ENCODE data around the gene DPYD.

Gene DPYD

DNA sequence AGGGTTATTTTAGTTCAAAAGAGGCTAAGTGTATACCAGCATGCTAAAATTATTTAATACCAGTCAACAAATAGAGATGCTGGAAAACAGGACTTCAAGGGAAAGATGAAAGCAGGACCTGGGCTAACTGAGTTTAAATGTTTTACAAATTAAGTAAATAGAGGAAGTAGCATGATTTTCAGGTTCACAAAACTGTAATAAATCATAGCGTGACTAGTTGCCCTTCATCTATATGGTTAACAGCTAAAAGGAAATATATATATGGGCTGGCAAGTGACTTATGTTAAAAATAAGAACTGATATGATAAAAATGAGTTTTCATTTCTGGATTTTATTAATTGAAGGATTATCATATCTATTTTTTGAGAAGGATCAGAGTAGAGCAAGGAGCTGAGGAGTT is 25.6 kb downstream of the DPYD start:
- no peak overlapping the region for H3K4me3 ChIP-seq (ENCODE audit: low read length)
- TF ChIP-seq ZNF274 (IDR thresholded peaks at IDR 0.05; ENCODE audit: low read depth, low read length) = no peak

GRCh38 chr1:97893844-97894243 is 27.0 kb downstream of the DPYD start:
- no peak overlapping the region for H3K4me3 ChIP-seq (ENCODE audit: low read length)
- no peak for TF ChIP-seq ZNF274 (IDR thresholded peaks at IDR 0.05; ENCODE audit: low read depth, low read length)

GRCh38 chr1:97886199-97886598 is 34.6 kb downstream of the DPYD start:
- no peak overlapping the region for H3K4me3 ChIP-seq (ENCODE audit: low read length)
- TF ChIP-seq ZNF274 (IDR thresholded peaks at IDR 0.05; ENCODE audit: low read depth, low read length) = no peak

DNA sequence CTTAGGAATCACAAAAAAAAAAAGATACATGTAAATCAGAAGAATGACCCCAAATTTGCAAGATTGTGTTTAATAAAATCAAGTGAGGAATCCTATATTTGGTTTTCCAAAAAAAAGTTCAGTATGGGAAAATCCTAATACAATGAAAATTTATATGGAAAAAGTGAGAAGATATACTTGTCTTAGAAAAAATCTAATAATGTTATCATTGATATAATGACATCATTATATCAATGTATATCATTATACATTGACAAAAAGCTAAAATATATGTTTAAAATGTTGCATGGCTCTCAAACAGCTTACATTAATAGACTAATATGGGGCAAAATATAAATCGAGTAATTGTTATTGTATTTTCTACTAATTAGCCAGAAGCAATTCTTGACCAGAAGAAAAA is 37.0 kb downstream of the DPYD start:
- no peak for TF ChIP-seq ZNF274 (IDR thresholded peaks at IDR 0.05; ENCODE audit: low read depth, low read length)
- H3K4me3 ChIP-seq (ENCODE audit: low read length) = no peak overlapping the region

DNA sequence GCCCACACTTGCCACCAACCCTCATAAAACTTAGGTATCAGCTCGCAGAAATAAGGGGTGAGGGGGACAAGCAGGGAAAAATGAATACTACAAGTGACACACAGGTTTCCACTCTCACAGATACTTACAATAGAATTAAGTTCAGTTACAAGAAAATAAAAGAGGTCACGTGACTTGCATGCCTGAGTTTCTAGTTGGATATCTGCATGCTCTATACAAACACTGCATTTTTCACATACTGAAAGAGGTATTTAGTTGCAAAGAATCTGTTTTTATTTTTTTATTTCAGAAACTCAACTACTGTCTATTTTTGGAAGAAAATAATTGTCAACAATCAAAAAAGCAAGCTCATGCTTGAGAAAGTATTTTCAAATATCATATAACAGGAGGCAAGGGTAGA is 43.5 kb downstream of the DPYD start:
- no peak for TF ChIP-seq ZNF274 (IDR thresholded peaks at IDR 0.05; ENCODE audit: low read depth, low read length)
- H3K4me3 ChIP-seq (ENCODE audit: low read length) = no peak overlapping the region

DNA sequence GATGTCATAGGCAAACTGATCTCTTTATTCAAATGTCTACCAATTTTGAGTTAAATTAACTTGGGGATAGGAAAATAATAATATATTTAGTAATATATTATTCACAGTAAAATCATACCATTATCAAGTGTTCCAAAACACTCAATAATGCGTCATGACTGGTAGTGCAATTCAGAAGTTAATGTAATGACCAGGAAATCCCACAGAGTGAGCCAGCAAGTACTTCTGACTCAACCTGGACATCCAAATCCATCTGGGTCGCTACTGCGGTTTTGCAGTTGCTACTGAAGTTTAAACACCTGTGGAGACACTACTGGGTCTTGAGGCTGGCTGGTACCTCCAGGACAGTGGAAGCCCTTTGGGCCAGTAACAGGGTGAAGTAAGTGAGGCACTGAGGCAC is 44.8 kb downstream of the DPYD start:
- H3K4me3 ChIP-seq (ENCODE audit: low read length) = no peak overlapping the region

GRCh38 chr1:97870589-97870988 is 50.2 kb downstream of the DPYD start:
- H3K4me3 ChIP-seq (ENCODE audit: low read length) = no peak overlapping the region
- no peak for TF ChIP-seq ZNF274 (IDR thresholded peaks at IDR 0.05; ENCODE audit: low read depth, low read length)

More for the DNA sequence above, 44.8 kb downstream of the DPYD start:
- no peak for TF ChIP-seq ZNF274 (IDR thresholded peaks at IDR 0.05; ENCODE audit: low read depth, low read length)

GRCh38 chr1:97869441-97869840 is 51.4 kb downstream of the DPYD start:
- H3K4me3 ChIP-seq (ENCODE audit: low read length) = no peak overlapping the region
- TF ChIP-seq ZNF274 (IDR thresholded peaks at IDR 0.05; ENCODE audit: low read depth, low read length) = no peak

DNA sequence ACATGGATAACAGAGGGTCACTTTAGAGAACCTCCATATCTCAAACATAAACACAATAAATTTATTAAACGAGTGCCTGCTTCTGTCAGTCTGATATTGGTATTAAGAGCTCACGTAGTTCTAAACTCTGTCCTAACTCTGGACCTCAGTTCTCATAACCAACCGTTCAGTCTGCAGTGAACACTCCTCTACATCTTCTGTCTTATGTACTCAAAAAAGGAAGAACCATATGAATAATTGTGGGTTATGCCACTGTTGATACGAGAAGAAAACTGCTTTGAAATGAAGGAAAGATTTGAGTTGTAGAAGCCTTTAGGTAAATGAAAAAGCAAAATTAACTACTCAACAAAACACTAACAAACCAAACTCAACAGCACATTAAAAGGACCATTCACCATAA is 53.7 kb downstream of the DPYD start:
- no peak for TF ChIP-seq ZNF274 (IDR thresholded peaks at IDR 0.05; ENCODE audit: low read depth, low read length)
- no peak overlapping the region for H3K4me3 ChIP-seq (ENCODE audit: low read length)

DNA sequence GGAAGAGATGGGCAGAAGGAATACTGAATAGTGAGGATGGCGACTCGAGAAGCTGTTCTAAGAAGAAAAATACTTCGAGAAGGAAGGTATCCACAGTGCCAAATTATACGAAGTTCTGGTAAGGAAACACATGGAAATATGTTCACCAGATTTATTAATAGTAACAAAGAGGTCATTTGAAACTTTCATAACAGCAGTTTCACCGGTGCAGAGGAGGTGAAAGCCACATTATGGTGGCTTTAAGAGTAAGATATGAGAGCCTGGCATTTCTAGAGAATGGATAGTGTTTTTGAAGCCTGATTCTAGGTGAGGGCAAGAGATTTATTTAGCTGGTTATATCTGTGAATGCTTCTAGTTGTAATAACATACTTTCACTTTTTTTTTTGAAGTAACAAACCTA is 56.2 kb downstream of the DPYD start:
- H3K4me3 ChIP-seq (ENCODE audit: low read length) = no peak overlapping the region
- no peak for TF ChIP-seq ZNF274 (IDR thresholded peaks at IDR 0.05; ENCODE audit: low read depth, low read length)

DNA sequence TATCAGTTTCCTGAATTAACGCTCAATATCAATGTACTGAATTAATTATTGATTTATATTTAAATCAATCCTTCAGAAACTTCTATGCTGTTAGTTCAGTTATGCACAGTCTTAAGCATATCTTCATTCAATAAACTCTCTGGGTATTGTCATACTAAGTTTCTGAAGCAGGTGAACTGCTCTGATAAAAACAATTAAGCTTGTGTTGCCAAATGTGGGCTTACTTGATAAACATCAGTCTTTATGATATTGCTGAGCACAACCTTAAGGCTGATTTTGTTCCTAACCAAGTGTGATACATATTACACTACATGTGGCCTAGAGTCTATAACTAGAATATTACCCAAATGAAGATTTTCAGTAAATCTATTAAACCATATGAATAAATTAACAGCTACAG is 67.6 kb downstream of the DPYD start:
- H3K4me3 ChIP-seq (ENCODE audit: low read length) = no peak overlapping the region
- no peak for TF ChIP-seq ZNF274 (IDR thresholded peaks at IDR 0.05; ENCODE audit: low read depth, low read length)

DNA sequence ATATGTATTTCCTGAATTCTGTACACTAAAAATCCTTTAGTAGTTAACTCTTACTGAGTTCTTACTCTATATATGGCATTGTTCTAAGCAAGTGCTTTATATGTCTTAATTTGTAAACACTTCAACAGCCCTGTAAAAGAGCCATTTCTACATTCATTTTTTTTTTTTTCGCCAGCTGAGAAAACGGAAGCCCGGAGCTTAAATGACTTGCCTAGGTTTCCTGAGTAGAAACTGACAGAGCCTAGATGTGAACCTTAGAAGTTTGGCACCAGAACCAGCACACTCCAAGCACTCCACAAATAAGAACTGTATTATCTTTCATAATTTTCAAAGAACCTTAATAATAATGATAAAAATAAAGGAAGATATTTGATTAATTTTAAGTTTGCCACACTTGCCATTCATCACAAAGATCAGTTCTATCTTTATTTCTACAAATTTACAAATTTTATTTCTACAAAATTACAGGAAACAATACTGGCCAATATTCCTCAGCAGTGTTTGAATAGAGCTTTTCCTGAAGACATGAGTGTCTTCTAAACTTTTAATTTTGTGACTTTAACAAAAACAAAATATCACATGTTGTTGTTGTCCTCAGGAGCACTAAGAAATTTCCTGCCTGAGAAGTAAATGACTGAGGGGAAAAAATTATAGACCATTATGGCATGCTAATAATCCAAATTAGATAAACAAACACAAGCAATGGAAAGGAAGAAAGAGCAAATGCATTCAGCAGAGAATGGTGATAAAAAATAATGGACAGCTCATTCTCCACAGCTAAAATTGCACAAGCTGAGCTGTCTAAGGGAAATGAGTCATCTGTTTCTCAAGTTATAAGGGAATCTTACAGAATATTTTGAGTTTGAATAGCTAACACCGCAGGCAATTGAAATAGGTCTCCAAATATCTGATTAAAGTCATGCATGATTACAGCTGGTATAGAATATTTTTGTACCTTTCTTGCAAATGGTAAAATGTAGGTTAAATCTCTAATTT is 71.2 kb downstream of the DPYD start:
- TF ChIP-seq ZNF274 (IDR thresholded peaks at IDR 0.05; ENCODE audit: low read depth, low read length) = no peak
- no peak overlapping the region for H3K4me3 ChIP-seq (ENCODE audit: low read length)

DNA sequence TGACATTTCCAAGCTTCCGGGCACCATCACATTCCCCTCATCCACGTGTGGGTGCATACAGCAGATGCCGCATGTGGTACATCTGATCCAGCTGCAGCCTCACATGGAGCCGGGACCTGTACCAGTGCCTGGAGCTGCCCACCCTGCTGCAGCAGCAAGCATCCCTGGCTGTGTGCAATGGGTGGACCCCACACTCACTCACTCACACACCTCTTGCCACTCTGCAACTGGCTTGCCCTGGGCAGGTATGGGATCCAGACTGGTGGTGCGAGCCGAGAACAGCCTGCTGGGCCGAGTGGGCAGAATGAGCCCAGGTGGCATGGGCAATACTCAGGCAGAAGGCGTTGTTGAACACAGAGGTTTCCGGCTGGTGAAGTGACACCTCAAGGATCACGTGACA is 75.0 kb downstream of the DPYD start:
- H3K4me3 ChIP-seq (ENCODE audit: low read length) = no peak overlapping the region
- no peak for TF ChIP-seq ZNF274 (IDR thresholded peaks at IDR 0.05; ENCODE audit: low read depth, low read length)

DNA sequence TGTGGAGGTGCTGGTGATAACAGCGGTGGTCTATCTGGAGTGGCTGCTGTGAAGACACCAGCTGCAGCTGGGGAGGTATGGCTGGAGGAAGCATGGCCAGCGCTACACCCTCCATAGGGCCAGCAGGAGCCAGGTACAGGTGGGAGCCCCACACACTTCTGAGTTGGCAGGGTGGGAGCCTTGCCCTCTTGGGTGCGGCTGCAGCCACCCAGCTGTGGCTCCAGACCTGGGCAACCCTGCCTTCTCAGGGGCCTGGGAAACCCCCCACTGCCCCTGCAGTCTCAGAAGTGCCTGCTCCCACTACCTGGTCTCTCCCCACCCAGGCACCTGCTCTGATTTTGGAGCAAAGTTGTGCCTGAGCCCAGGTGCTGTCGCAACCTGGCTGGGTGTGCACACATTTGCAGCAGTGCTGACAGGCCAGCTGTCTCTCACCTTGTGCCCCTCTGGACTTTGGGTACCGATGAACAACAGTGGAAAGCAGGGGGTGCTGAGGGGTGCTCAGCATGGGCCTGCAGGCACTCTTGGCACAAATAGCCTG is 76.2 kb downstream of the DPYD start:
- no peak for TF ChIP-seq ZNF274 (IDR thresholded peaks at IDR 0.05; ENCODE audit: low read depth, low read length)

DNA sequence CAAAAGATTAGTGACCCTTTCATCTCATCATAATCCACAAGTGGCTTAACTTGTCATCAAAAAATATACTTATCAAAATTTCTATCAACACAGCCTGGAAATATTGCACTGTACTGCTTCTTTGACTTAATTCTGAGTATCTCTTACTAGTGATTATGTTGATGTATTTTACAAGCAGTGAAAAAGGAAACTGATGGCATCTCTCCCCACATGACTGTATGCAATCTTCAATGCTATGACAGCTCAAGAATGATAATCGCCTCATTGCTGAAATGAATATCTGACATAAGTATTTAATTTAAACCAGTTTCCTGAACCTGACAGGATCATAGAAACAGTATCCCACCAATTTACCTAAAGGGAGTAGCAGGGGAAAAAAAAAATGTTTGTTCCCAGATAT is 79.5 kb downstream of the DPYD start:
- no peak overlapping the region for H3K4me3 ChIP-seq (ENCODE audit: low read length)
- TF ChIP-seq ZNF274 (IDR thresholded peaks at IDR 0.05; ENCODE audit: low read depth, low read length) = no peak

More for the DNA sequence above, 76.2 kb downstream of the DPYD start:
- H3K4me3 ChIP-seq (ENCODE audit: low read length) = no peak overlapping the region

Data from GM08714 (cell line).